Measurements from ENCODE around the gene HAUS1.
A peak's percentile ranks its signal among the peaks of the same experiment; 100 is the strongest.
"Not testable (repeated sequence)": the region's sequence is repeated elsewhere in the genome, so short reads cannot be mapped to it uniquely, and the experiment has no call there.

HAUS1 gene

GRCh38 chr18:46104128-46104911 is at the start of gene HAUS1:
Gene HAUS1, plus strand, starts transcription at chr18:46104385. Its CDS starts 27 bp downstream, at chr18:46104412.
- peak; percentile 85 for DNase-seq

GRCh38 chr18:46054956-46055837 is 49.0 kb upstream of the HAUS1 start:
- DNase-seq, result no peak

GRCh38 chr18:46055838-46056230 is 48.4 kb upstream of the HAUS1 start:
- no peak for DNase-seq

GRCh38 chr18:46060359-46060841 is 43.8 kb upstream of the HAUS1 start:
- DNase-seq, result no peak

- DNase-seq, result no peak
Measured at GRCh38 chr18:46061387-46061786, 42.8 kb upstream of the HAUS1 start.

GRCh38 chr18:46061796-46062195 is 42.4 kb upstream of the HAUS1 start:
- no peak for DNase-seq

GRCh38 chr18:46062781-46063180 is 41.4 kb upstream of the HAUS1 start:
- no peak for DNase-seq

- DNase-seq, result peak; percentile 45
Measured at GRCh38 chr18:46067438-46068007, 36.7 kb upstream of the HAUS1 start.

- no peak for DNase-seq
Measured at GRCh38 chr18:46068763-46069162, 35.4 kb upstream of the HAUS1 start.

GRCh38 chr18:46069524-46069923 is 34.7 kb upstream of the HAUS1 start:
- no peak for DNase-seq

GRCh38 chr18:46070232-46070631 is 34.0 kb upstream of the HAUS1 start:
- DNase-seq, result no peak

GRCh38 chr18:46070815-46071652 is 33.2 kb upstream of the HAUS1 start:
- no peak for DNase-seq

- peak; percentile 60 for DNase-seq
Measured at GRCh38 chr18:46071653-46072375, 32.4 kb upstream of the HAUS1 start, which contains the start of gene PSTPIP2. Gene PSTPIP2, minus strand, starts transcription at chr18:46072260. Its CDS starts 72 bp downstream, at chr18:46072188.

GRCh38 chr18:46072376-46072867 is 31.8 kb upstream of the HAUS1 start:
- DNase-seq, result no peak

- no peak for DNase-seq
Measured at GRCh38 chr18:46072959-46073358, 31.2 kb upstream of the HAUS1 start.

GRCh38 chr18:46073474-46074331 is 30.5 kb upstream of the HAUS1 start:
- peak; percentile 57 for DNase-seq

GRCh38 chr18:46079336-46079735 is 24.8 kb upstream of the HAUS1 start:
- DNase-seq, result no peak

- no peak for DNase-seq
Measured at GRCh38 chr18:46080156-46080555, 24.0 kb upstream of the HAUS1 start.

- no peak for DNase-seq
Measured at GRCh38 chr18:46084431-46084830, 19.8 kb upstream of the HAUS1 start.

GRCh38 chr18:46088501-46088900 is 15.7 kb upstream of the HAUS1 start:
- DNase-seq, result not testable (repeated sequence)
